ENCODE measurements around the gene ZNF205.
"Not testable (repeated sequence)": the region's sequence is repeated elsewhere in the genome, so short reads cannot be mapped to it uniquely, and the experiment has no call there.

The ZNF205 gene

DNA sequence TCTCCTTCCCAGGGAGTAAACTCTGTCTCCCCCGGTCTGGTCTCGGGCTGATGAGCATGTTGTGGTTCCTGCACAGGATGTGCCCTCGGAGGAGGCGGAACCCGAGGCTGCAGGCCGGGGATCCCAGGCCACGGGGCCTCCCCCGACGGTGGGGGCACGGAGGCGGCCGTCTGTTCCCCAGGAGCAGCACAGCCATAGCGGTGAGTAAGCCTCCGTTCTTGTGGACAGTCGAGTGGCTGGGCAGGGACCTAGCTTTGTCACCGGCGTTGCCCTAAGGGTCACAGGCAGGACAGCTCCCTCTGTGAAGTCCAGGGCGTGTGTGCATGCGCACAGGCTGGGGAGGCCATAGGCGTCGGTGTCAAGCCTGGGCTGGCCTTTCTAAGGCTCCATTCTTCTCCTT is 26.0 kb downstream of the ZNF205 start:
- no peak overlapping the region for H3K4me3 ChIP-seq (ENCODE audit: low read depth, low read length)
- no peak for DNase-seq (ENCODE audit: low read depth)
- TF ChIP-seq, protein P1, sequence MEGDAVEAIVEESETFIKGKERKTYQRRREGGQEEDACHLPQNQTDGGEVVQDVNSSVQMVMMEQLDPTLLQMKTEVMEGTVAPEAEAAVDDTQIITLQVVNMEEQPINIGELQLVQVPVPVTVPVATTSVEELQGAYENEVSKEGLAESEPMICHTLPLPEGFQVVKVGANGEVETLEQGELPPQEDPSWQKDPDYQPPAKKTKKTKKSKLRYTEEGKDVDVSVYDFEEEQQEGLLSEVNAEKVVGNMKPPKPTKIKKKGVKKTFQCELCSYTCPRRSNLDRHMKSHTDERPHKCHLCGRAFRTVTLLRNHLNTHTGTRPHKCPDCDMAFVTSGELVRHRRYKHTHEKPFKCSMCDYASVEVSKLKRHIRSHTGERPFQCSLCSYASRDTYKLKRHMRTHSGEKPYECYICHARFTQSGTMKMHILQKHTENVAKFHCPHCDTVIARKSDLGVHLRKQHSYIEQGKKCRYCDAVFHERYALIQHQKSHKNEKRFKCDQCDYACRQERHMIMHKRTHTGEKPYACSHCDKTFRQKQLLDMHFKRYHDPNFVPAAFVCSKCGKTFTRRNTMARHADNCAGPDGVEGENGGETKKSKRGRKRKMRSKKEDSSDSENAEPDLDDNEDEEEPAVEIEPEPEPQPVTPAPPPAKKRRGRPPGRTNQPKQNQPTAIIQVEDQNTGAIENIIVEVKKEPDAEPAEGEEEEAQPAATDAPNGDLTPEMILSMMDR (IDR thresholded peaks at IDR 0.05; ENCODE audit: insufficient read depth, low read depth, low read length, missing control alignments): no peak

DNA sequence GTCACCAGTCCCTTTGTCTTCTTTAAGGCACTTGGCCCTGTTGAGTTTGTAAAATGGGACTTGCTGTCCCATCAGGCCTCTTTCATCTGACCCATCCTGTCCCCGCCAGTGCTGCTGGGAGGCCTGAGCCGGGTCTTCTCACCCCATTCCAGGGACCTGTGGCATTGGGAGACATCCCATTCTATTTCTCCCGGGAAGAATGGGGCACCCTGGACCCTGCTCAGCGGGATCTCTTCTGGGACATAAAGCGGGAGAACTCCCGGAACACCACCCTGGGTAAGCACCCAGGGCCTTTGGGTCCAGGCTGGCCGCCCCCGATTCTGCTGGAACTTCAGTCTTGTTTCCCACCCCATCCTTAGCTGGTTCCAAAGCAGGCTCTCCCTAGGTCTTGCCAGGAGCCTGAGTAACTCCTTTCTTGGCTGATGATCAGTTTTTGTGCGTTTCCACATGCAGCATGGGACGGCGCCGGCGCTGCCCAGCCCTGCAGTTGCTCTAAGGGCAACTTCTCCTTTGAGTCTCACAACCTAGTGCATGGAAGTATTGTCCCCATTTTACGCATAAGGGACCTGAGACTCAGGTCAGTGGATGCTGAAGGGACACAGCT is 26.5 kb downstream of the ZNF205 start:
- H3K4me3 ChIP-seq (ENCODE audit: low read depth, low read length): no peak overlapping the region
- no peak for DNase-seq (ENCODE audit: low read depth)
- TF ChIP-seq, protein P1 (IDR thresholded peaks at IDR 0.05; ENCODE audit: insufficient read depth, low read depth, low read length, missing control alignments): no peak

DNA sequence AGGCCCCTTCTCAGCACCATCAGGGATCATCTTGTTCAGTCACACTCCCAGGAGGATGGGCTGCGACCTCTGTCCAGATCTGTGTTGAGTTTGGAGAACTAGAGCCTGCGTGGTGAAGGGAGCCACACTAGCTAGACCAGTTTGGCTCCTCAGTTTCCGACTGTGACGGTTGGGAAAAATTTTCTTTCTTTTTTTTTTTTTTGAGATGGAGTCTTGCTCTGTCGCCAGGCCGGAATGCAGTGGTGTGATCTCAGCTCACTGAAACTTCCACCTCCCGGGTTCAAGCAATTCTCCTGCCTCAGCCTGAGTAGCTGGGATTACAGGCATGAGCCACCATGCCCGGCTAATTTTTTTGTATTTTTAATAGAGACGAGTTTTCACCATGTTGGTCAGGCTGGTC is 27.2 kb downstream of the ZNF205 start:
- H3K4me3 ChIP-seq (ENCODE audit: low read depth, low read length); DNase-seq (ENCODE audit: low read depth): not testable (repeated sequence)

DNA sequence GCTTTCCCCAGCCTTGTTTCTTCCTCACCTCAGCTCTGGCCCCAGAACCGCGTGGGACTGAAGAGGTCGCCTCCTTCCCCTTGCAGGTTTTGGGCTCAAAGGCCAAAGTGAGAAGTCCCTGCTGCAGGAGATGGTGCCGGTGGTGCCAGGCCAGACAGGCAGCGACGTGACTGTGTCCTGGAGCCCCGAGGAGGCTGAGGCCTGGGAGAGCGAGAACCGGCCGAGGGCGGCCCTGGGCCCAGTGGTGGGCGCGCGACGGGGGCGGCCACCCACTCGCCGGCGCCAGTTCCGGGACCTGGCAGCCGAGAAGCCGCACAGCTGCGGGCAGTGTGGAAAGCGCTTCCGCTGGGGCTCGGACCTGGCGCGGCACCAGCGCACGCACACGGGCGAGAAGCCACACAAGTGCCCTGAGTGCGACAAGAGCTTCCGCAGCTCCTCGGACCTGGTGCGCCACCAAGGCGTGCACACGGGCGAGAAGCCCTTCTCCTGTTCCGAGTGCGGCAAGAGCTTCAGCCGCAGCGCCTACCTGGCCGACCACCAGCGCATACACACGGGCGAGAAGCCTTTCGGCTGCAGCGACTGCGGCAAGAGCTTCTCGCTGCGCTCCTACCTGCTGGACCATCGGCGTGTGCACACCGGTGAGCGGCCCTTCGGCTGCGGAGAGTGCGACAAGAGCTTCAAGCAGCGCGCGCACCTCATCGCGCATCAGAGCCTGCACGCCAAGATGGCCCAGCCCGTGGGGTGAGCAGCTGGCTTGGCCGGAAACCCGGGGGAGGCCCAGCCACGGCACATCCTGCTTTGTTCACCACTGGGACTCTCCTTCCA is 28.4 kb downstream of the ZNF205 start:
- H3K4me3 ChIP-seq (ENCODE audit: low read depth, low read length): no peak overlapping the region
- DNase-seq (ENCODE audit: low read depth): no peak
- TF ChIP-seq, protein P1 (IDR thresholded peaks at IDR 0.05; ENCODE audit: insufficient read depth, low read depth, low read length, missing control alignments): no peak

DNA sequence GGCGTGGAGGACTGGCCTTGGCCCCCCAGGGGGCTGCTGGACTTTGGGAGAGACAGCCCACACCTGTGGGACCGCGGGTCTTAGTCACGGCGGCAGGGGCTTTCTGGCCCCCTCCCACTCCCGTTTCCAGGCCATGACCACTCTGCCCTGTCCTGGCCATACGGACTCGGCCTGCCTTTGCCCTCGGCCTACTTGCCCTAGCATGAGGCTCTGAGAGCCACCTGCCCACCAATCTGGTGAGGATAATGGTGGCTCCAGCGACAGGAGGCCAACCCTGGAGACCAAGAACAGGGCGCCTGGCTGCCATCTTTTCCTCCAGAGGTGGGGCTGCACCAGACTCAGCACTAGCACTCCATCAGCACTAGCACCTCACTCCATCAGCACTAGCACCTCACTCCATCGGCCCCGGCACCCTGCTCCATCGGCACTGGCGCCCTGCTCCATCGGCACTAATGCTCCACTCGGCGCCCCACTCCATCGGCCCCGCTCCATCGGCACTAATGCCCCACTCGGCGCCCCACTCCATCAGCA is 29.5 kb downstream of the ZNF205 start:
- no peak overlapping the region for H3K4me3 ChIP-seq (ENCODE audit: low read depth, low read length)
- DNase-seq (ENCODE audit: low read depth): no peak
- TF ChIP-seq, protein P1 (IDR thresholded peaks at IDR 0.05; ENCODE audit: insufficient read depth, low read depth, low read length, missing control alignments): no peak

DNA sequence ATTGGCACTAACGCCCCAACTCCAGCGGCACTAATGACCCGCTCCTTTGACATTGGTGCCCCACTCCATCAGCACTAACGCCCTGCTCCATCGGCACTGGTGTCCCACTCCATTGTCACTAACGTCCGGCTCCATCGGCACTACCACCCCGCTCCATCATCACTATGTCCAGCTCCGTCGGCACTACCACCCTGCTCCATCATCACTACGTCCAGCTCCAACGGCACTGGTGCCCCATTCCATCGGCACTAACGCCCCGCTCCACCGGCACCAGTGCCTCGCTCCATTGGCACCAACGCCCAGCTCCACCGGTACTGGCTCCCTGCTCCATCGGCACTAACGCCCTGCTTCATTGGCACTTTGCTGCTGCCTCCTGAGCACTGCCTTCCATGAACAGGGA is 29.9 kb downstream of the ZNF205 start:
- no peak for DNase-seq (ENCODE audit: low read depth)
- TF ChIP-seq, protein P1 (IDR thresholded peaks at IDR 0.05; ENCODE audit: insufficient read depth, low read depth, low read length, missing control alignments): no peak
- H3K4me3 ChIP-seq (ENCODE audit: low read depth, low read length): no peak overlapping the region

DNA sequence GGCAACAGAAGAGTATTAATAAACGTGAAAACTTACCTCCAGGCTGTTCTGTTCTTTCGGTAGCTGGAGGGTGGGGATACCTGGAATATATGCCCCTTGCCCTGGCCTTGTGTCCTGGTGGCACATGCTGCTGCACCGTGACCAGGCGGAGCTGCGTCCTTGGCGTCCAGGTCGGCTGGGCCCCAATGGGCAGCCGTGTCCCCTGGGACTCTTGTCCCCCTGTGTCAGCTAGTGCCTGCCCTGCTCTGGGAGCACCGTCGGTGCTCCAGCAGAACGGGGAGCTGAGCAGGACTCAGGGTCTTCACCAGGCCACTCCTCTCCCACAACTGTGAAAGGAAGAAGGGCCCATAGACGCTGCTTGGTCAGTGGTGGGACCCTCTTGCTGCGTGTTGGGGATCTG is 30.4 kb downstream of the ZNF205 start:
- no peak for DNase-seq (ENCODE audit: low read depth)
- H3K4me3 ChIP-seq (ENCODE audit: low read depth, low read length): no peak overlapping the region
- TF ChIP-seq, protein P1 (IDR thresholded peaks at IDR 0.05; ENCODE audit: insufficient read depth, low read depth, low read length, missing control alignments): no peak

Data from GM12865 (cell line).